Measurements from ENCODE around the gene TYW5.

The TYW5 gene
- 9.9 to 26.8 (median 17.5) reads per million in 4 donors for total RNA-seq

- DNase-seq, result peak; percentile 55 to 81 (median 69)
Observed at GRCh38 chr2:199955339-199956061, at the start of gene TYW5, which contains the start of gene MAIP1. TSS of gene TYW5 (minus strand) at chr2:199955491. CDS start at chr2:199955470, 21 bp downstream. TSS of gene MAIP1 (plus strand) at chr2:199955582. CDS start at chr2:199955799, 217 bp downstream.

- DNase-seq, result no peak
Observed at GRCh38 chr2:200003444-200003843, 48.2 kb upstream of the TYW5 start.

GRCh38 chr2:200000444-200001163, 45.3 kb upstream of the TYW5 start:
- DNase-seq, result no peak

- DNase-seq, result no peak
Observed at GRCh38 chr2:199999166-199999565, 43.9 kb upstream of the TYW5 start.

- DNase-seq, result no peak
Observed at GRCh38 chr2:199997296-199997695, 42.0 kb upstream of the TYW5 start.

- no peak for DNase-seq
Observed at GRCh38 chr2:199994896-199995295, 39.6 kb upstream of the TYW5 start.

GRCh38 chr2:199994371-199994770, 39.1 kb upstream of the TYW5 start:
- no peak for DNase-seq

GRCh38 chr2:199992296-199992695, 37.0 kb upstream of the TYW5 start:
- DNase-seq, result no peak

- no peak for DNase-seq
Observed at GRCh38 chr2:199991691-199992090, 36.4 kb upstream of the TYW5 start.

GRCh38 chr2:199989822-199990221, 34.5 kb upstream of the TYW5 start:
- no peak for DNase-seq

- no peak for DNase-seq
Observed at GRCh38 chr2:199988151-199988550, 32.9 kb upstream of the TYW5 start.

GRCh38 chr2:199987586-199987985, 32.3 kb upstream of the TYW5 start:
- no peak for DNase-seq

GRCh38 chr2:199985625-199986207, 30.4 kb upstream of the TYW5 start:
- DNase-seq, result peak in 2 of 5 donors; percentile 36 to 72

GRCh38 chr2:199984755-199985154, 29.5 kb upstream of the TYW5 start:
- no peak for DNase-seq

GRCh38 chr2:199984159-199984558, 28.9 kb upstream of the TYW5 start:
- DNase-seq, result no peak

GRCh38 chr2:199983534-199983933, 28.2 kb upstream of the TYW5 start:
- no peak for DNase-seq

- no peak for DNase-seq
Observed at GRCh38 chr2:199982126-199982843, 27.0 kb upstream of the TYW5 start.

GRCh38 chr2:199979832-199980628, 24.7 kb upstream of the TYW5 start:
- DNase-seq, result peak; percentile 49 to 84 (median 63)

- DNase-seq, result no peak
Observed at GRCh38 chr2:199979398-199979797, 24.1 kb upstream of the TYW5 start.

GRCh38 chr2:199977984-199978415, 22.7 kb upstream of the TYW5 start:
- peak in 1 of 5 donors; percentile 80 for DNase-seq

- DNase-seq, result no peak
Observed at GRCh38 chr2:199975273-199975895, 20.1 kb upstream of the TYW5 start.

- DNase-seq, result no peak
Observed at GRCh38 chr2:199973703-199974102, 18.4 kb upstream of the TYW5 start.

Data from T-helper 1 cell (primary cell).